K562 (cell line): ENCODE data around the gene PARP11. TPM values are rescaled to one million over a fixed set of nuclear protein-coding genes. Genes with fewer than 3 reads are reported as not detected.

Source experiments
- ATAC-seq: fragments of 200-7000 bp; cut with Tn5 transposase; 3 replicates; pipeline ENCODE4 v1.9.1; 2020; ENCODE audit warnings: moderate library complexity
- BruUV-seq: library from RNA; stranded (reverse); fragments of 400-500 nt; replicated peaks from 2 replicates; lab custom pipeline; 2021; lab: Mats Ljungman, UMichigan
- CTCF ChIA-PET: fragments of 300-600 bp; formaldehyde crosslinking; extraction: SDS; loops from one replicate; lab custom pipeline; 2021; ENCODE audit warnings: low intra/inter-chr PET ratio; lab: Yijun Ruan, JAX
- POLR2A ChIA-PET: fragments of 300-600, 350-650 bp; sonication (Branson Sonifier 250); formaldehyde crosslinking; extraction: SDS; loops from one replicate; lab custom pipeline; 2021; ENCODE audit warnings: antibody characterized with exemption, inconsistent platforms; lab: Yijun Ruan, JAX
- DNase-seq, 4 experiments: peaks; one replicate each; pipeline versions ENCODE4 v3.0.0 to v3.0.0-alpha.2; 2011 to 2018; ENCODE audit warnings: low spot score in 3 of 4, mixed read lengths in 3 of 4; ENCODE audit errors: extremely low read depth in 1 of 4
- FAIRE-seq: peaks from 2 replicates; lab custom pipeline; 2011; peaks lifted over from hg19 to GRCh38; lab: Jason Lieb, UNC
- H2AFZ ChIP-seq: 2 replicates; pipeline ENCODE4 v1.6.0; 2011; ENCODE audit warnings: low read depth, low read length, control low read depth, inconsistent platforms
- H3K27ac ChIP-seq: fragments of 200-600 bp; 3 replicates; pipeline ENCODE4 v1.8.0; 2011; ENCODE audit warnings: low read depth, mild to moderate bottlenecking, control low read depth, inconsistent platforms, low read length, moderate library complexity, mixed read lengths; ENCODE audit errors: extremely low read depth
- H3K27me3 ChIP-seq, 2 experiments: fragments of 300-600 bp in 1 of 2; 2 replicates in 1 of 2; 3 replicates in 1 of 2; pipeline versions ENCODE4 v1.6.0 to v1.8.0; 2011; ENCODE audit warnings: inconsistent platforms in 2 of 2, low read length in 2 of 2, mild to moderate bottlenecking in 1 of 2, mixed read lengths in 1 of 2, moderate library complexity in 1 of 2; ENCODE audit not compliant: control insufficient read depth in 2 of 2, insufficient read depth in 2 of 2
- H3K36me3 ChIP-seq: fragments of 300-600 bp; 3 replicates; pipeline ENCODE4 v1.8.0; 2011; ENCODE audit warnings: mild to moderate bottlenecking, low read length, inconsistent platforms; ENCODE audit not compliant: control insufficient read depth, insufficient read depth
- H3K4me1 ChIP-seq, 2 experiments: fragments of 200-600 bp in 1 of 2; replicated peaks in 1 of 2; 2 replicates in 1 of 2; 3 replicates in 1 of 2; pipeline versions ENCODE4 v1.5.1 to v1.8.0; 2011; ENCODE audit warnings: inconsistent platforms in 2 of 2, low read length in 2 of 2, mild to moderate bottlenecking in 1 of 2, mixed read lengths in 1 of 2, moderate library complexity in 1 of 2; ENCODE audit not compliant: control insufficient read depth in 2 of 2, insufficient read depth in 2 of 2
- H3K4me2 ChIP-seq: 2 replicates; pipeline ENCODE4 v1.6.1; 2011; ENCODE audit warnings: low read length, control low read depth, inconsistent platforms, mixed read lengths; ENCODE audit not compliant: insufficient read depth
- H3K4me3 ChIP-seq: fragments of 200-600 bp; sonication (generic), shearing (Covaris generic); 2 replicates; pipeline ENCODE4 v1.5.1; 2016; ENCODE audit warnings: control low read depth, inconsistent platforms
- H3K79me2 ChIP-seq: fragments of 200-600 bp; 3 replicates; pipeline ENCODE4 v1.8.0; 2011; ENCODE audit warnings: low read length, inconsistent platforms; ENCODE audit not compliant: control insufficient read depth, insufficient read depth
- H3K9ac ChIP-seq, 2 experiments: 2 replicates each; pipeline versions ENCODE4 v1.6.0 to v1.6.1; 2011; ENCODE audit warnings: low read depth in 2 of 2, low read length in 2 of 2, control low read depth in 1 of 2, inconsistent platforms in 1 of 2, mild to moderate bottlenecking in 1 of 2, mixed read lengths in 1 of 2; ENCODE audit not compliant: insufficient read depth in 1 of 2
- H3K9me1 ChIP-seq: one replicate; pipeline ENCODE4 v1.6.0; 2011; ENCODE audit warnings: inconsistent platforms, mild to moderate bottlenecking, low read length, moderate library complexity; ENCODE audit not compliant: control insufficient read depth, insufficient read depth
- H3K9me3 ChIP-seq: replicated peaks from 2 replicates; pipeline ENCODE4 v1.5.1; 2011; ENCODE audit warnings: low read depth, low read length, inconsistent platforms; ENCODE audit not compliant: control insufficient read depth, insufficient read depth
- H4K20me1 ChIP-seq: replicated peaks from 2 replicates; pipeline ENCODE4 v1.6.1; 2011; ENCODE audit warnings: low read length, inconsistent platforms, mixed read lengths; ENCODE audit not compliant: control insufficient read depth, insufficient read depth
- CTCFL ChIP-seq: IDR thresholded peaks from 2 replicates; pipeline ENCODE4 v1.6.1; 2011; ENCODE audit warnings: borderline replicate concordance, low read depth, mild to moderate bottlenecking, moderate library complexity, low read length; ENCODE audit not compliant: insufficient read depth, poor library complexity, severe bottlenecking
- ELK3 ChIP-seq: fragments of 450-650 bp; formaldehyde crosslinking; IDR thresholded peaks from 2 replicates; pipeline ENCODE4 v1.4.0; 2020; ENCODE audit warnings: mild to moderate bottlenecking
- ZNF431 ChIP-seq: sonication (generic); formaldehyde crosslinking; IDR thresholded peaks from 2 replicates; pipeline ENCODE4 v1.8.0; 2022; ENCODE audit warnings: mild to moderate bottlenecking, missing genetic modification reagents
- WGBS: fragments of 100-300 bp; shearing (Covaris generic); methylation state at CpG from one replicate; pipeline ENCODE4 v1.1.6; 2016; ENCODE audit warnings: low coverage, mixed read lengths; ENCODE audit not compliant: insufficient coverage; ENCODE audit errors: missing lambda C conversion rate; 5-methylcytosine and 5-hydroxymethylcytosine counted together
- in situ Hi-C: fragments of 300-500 bp; cut with MboI; formaldehyde crosslinking; loops from 4 replicates; pipeline ENCODE4 v1.15.0; 2018; ENCODE audit warnings: inconsistent platforms, mixed read lengths
- intact Hi-C: fragments of 100-400 bp; cut with micrococcal nuclease; formaldehyde crosslinking; loops from 2 replicates; pipeline ENCODE4 v1.14.2; 2022
- polyA plus RNA-seq, 8 experiments: library from polyadenylated mRNA; depleted of rRNA in 4 of 8; stranded (reverse) in 5 of 8; unstranded in 3 of 8; fragments of >200 nt; fragmentation: Nextera tagmentation in 2 of 8; fragmentation: Illumina TruSeq in 1 of 8; extraction: Ambion mirVana in 2 of 8; extraction: Trizol in 1 of 8; gene quantifications; 2 replicates each; pipeline versions ENCODE4 v1.2.1 to v1.2.3, GENCODE V29; 2011 to 2014; ENCODE audit warnings: inconsistent platforms in 1 of 8, missing spikeins in 1 of 8
- total RNA-seq, 7 experiments: library from RNA; depleted of rRNA in 6 of 7; stranded (reverse); fragments of >200 nt in 6 of 7; fragmentation: Illumina TruSeq in 2 of 7; extraction: Trizol in 2 of 7; gene quantifications; 2 replicates each; pipeline versions ENCODE4 v1.2.1 to v1.2.3, GENCODE V29; 2011 to 2021; ENCODE audit warnings: low replicate concordance in 1 of 7
- TF ChIP-seq, protein P1 (sequence below): fragments of 250-450 bp; sonication (Bioruptor Pico); IDR thresholded peaks from 2 replicates; pipeline ENCODE4 v1.5.1; 2021; ENCODE audit warnings: mild to moderate bottlenecking

PARP11 gene
- total and polyA plus RNA-seq, 9 of the 15 experiments (the other 6 are each of a cell fraction or from before 2014, with no cell fraction given): 0.40 to 2.5 (median 1.4) TPM

DNA sequence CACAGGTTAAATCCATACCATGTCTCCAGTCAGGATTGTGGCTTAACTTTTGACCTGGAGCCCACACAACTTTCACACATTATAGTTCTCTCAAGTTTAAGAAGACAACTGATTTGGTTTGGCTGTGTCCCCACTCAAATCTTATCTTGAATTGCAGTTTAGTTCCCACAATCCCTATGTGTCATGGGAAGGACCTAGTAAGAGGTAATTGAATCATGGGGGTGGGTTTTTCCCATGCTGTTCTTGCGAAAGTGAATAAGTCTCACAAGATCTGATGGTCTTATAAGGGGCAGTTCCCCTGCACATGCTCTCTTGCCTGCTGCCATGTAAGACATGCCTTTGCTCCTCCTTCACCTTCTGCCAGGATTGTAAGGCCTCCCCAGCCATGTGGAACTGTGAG, 38.2 kb upstream of the PARP11 start:
- 0% methylated on average over 1 of the region's 1 CpG for WGBS
- no peaks in the 10 kb centered on the region for H3K79me2 ChIP-seq
- intact Hi-C loops: no loop called here
- no peaks in the 10 kb centered on the region for H3K4me1 ChIP-seq
- H4K20me1 ChIP-seq: no peaks in the 10 kb centered on the region
- no TSS peak for BruUV-seq
- TF ChIP-seq ELK3: no peak
- TF ChIP-seq ZNF431 (CRISPR knock-in tag): 0 out of 2 replicates have a peak, but pooled peaks have one; percentile 48
- no peak for TF ChIP-seq CTCFL
- TF ChIP-seq, protein P1, sequence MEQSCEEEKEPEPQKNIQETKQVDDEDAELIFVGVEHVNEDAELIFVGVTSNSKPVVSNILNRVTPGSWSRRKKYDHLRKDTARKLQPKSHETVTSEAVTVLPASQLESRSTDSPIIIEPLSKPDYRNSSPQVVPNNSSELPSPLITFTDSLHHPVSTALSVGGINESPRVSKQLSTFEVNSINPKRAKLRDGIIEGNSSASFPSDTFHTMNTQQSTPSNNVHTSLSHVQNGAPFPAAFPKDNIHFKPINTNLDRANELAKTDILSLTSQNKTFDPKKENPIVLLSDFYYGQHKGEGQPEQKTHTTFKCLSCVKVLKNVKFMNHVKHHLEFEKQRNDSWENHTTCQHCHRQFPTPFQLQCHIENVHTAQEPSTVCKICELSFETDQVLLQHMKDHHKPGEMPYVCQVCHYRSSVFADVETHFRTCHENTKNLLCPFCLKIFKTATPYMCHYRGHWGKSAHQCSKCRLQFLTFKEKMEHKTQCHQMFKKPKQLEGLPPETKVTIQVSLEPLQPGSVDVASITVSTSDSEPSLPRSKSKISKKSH (CRISPR knock-in tag): no peak
- ATAC-seq: no peak
- H3K36me3 ChIP-seq: no peaks in the 10 kb centered on the region
- H3K9me1 ChIP-seq: no peaks in the 10 kb centered on the region
- DNase-seq: no peak
- H3K4me2 ChIP-seq: no peak overlapping the region
- FAIRE-seq: no peak
- no peaks in the 10 kb centered on the region; a peak in 1 of 5 replicates for H3K27me3 ChIP-seq
- POLR2A ChIA-PET: no interaction called here
- CTCF ChIA-PET: no interaction called here
- H3K27ac ChIP-seq: no peak overlapping the region
- in situ Hi-C loops: no loop called here
- H3K4me3 ChIP-seq: no peak overlapping the region
- no peak overlapping the region for H2AFZ ChIP-seq
- H3K9ac ChIP-seq: no peak overlapping the region
- no peaks in the 10 kb centered on the region for H3K9me3 ChIP-seq
